ENCODE measurements around the gene BBS7. TPM values are rescaled to one million over a fixed set of nuclear protein-coding genes. Genes with fewer than 3 reads are reported as not detected.

The BBS7 gene
- total and polyA plus RNA-seq, 2 of the 13 experiments (the other 11 are each of a cell fraction or from before 2014, with no cell fraction given): 9.0 to 15.7 TPM

DNA sequence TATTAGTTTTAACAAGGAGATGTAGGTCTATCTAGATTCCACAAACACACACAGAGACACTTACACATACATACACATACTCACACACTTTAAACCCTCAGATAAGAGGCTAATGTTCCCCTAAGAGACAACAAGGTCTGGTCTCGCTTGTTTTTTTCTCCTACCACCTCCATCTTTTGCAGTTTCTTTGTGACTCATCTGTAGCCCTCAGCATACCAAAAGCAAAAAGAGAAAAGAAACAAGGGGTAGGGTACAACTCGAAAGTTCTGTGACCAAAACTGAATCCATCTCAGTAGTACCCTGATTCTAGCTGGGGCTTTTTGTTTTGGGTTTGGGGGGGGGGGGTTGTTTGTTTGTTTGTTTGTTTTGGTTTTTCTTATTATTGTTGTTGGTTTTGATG lies 81.4 kb downstream of the BBS7 start:
- CTCF ChIA-PET (ENCODE audit: low intra/inter-chr PET ratio, low total read pairs): no interaction called here
- intact Hi-C loops (cut with micrococcal nuclease; ENCODE audit: unreplicated experiment): no loop called here
- no peak for TF ChIP-seq ZBTB42 (CRISPR knock-in tag; IDR thresholded peaks at IDR 0.05)
- no peak for TF ChIP-seq IRF1 (CRISPR knock-in tag; IDR thresholded peaks at IDR 0.05; ENCODE audit: low read depth)
- TF ChIP-seq POLR2AphosphoS2 (IDR thresholded peaks at IDR 0.05; ENCODE audit: low read depth, low read length): no peak
- no peak for TF ChIP-seq NR3C1 (CRISPR knock-in tag; IDR thresholded peaks at IDR 0.05)
- TF ChIP-seq HOXD1 (CRISPR knock-in tag; IDR thresholded peaks at IDR 0.05): no peak
- TF ChIP-seq FIP1L1 (IDR thresholded peaks at IDR 0.05; ENCODE audit: borderline replicate concordance, insufficient read depth, low read depth, low read length): no peak
- no peak for TF ChIP-seq ZNF770 (CRISPR knock-in tag; IDR thresholded peaks at IDR 0.05)
- no peak for TF ChIP-seq GPBP1L1 (CRISPR knock-in tag; IDR thresholded peaks at IDR 0.05)
- TF ChIP-seq ZNF687 (CRISPR knock-in tag; IDR thresholded peaks at IDR 0.05): no peak
- no peak for TF ChIP-seq RBM39 (IDR thresholded peaks at IDR 0.05; ENCODE audit: low read depth, low read length, poor library complexity, severe bottlenecking)
- TF ChIP-seq ISX (CRISPR knock-in tag; conservative IDR thresholded peaks at IDR 0.05): no peak
- no peak for TF ChIP-seq DNMT1 (CRISPR knock-in tag; IDR thresholded peaks at IDR 0.05)
- no peak for TF ChIP-seq ZNF788 (CRISPR knock-in tag; IDR thresholded peaks at IDR 0.05; ENCODE audit: borderline replicate concordance)
- no peak for TF ChIP-seq MATR3 (CRISPR knock-in tag; IDR thresholded peaks at IDR 0.05)
- no peak for TF ChIP-seq ESRRA (CRISPR knock-in tag; IDR thresholded peaks at IDR 0.05; ENCODE audit: low read depth)
- TF ChIP-seq ZNF510 (CRISPR knock-in tag; IDR thresholded peaks at IDR 0.05; ENCODE audit: low read depth): no peak
- no peak for TF ChIP-seq NONO (IDR thresholded peaks at IDR 0.05)
- no peak for TF ChIP-seq NONO (CRISPR knock-in tag; conservative IDR thresholded peaks at IDR 0.05)
- TF ChIP-seq SPEN (CRISPR knock-in tag; IDR thresholded peaks at IDR 0.05; ENCODE audit: low read depth): no peak

More for the DNA sequence above, 81.4 kb downstream of the BBS7 start:
- H4K20me1 ChIP-seq (ENCODE audit: insufficient read depth, low read length): no peaks in the 10 kb centered on the region
- BruUV-seq (replicated peaks): no TSS peak
- H3K27me3 ChIP-seq (ENCODE audit: control insufficient read depth in 1 of 2, insufficient read depth in 2 of 2, low read length in 2 of 2): no peaks in the 10 kb centered on the region
- no peak overlapping the region for H3K4me3 ChIP-seq (replicated peaks in 1 of 3; ENCODE audit: insufficient read depth in 1 of 3, low read depth in 2 of 3, low read length in 3 of 3)
- ATAC-seq: no peak
- no peak overlapping the region for H3K9ac ChIP-seq (ENCODE audit: insufficient read depth, low read depth, low read length)
- no peaks in the 10 kb centered on the region for H3K36me3 ChIP-seq (replicated peaks in 1 of 2; ENCODE audit: control insufficient read depth in 1 of 2, insufficient read depth in 2 of 2, low read length in 2 of 2)
- H3K79me2 ChIP-seq (ENCODE audit: insufficient read depth, low read length): no peaks in the 10 kb centered on the region
- H3K27ac ChIP-seq (ENCODE audit: extremely low read length, insufficient read depth, low read length): no peak overlapping the region
- no peak overlapping the region for H2AFZ ChIP-seq (ENCODE audit: low read length)
- DNase-seq (ENCODE audit: low spot score): no peak
- no peak for FAIRE-seq
- H3K4me1 ChIP-seq (ENCODE audit: insufficient read depth, low read length): peaks cover 10% of the 10 kb centered on the region
- no peaks in the 10 kb centered on the region for H3K9me3 ChIP-seq (ENCODE audit: low read length)
- WGBS (ENCODE audit: low lambda C conversion rate): 74% methylated on average over 2 of the region's 2 CpGs
- POLR2A ChIA-PET: no interaction called here
- in situ Hi-C loops (cut with HindIII; ENCODE audit: extremely low pct_ligation_motif_present, low pct_unique_long_range_greater_than_20kb): no loop called here
- H3K4me2 ChIP-seq (ENCODE audit: low read depth, low read length): no peak overlapping the region

Data from HepG2 (cell line).